Measurements from ENCODE around the gene CD200.
"Not testable (repeated sequence)": the region's sequence is repeated elsewhere in the genome, so short reads cannot be mapped to it uniquely, and the experiment has no call there.

CD200 gene

DNA sequence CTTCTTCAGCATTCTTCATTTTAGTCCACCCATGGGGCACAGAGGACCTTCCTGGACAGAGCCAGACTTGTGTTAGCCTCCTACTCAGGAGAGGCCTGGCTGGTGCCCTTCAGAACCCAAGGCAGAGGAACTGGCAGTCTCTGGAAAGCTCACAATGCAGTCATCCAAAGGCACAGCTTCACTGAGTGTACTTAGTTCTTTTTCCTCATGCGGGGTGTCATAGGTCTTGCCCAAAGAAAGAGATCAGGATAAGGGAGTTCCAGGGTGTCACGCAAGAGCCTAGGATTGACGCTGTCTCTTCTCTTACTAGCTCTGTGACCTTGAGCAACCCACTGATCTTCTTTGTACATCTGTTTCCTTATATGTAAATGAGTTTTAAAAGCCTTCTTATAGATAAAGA is 58.7 kb downstream of the CD200 start:
- no peak for DNase-seq

DNA sequence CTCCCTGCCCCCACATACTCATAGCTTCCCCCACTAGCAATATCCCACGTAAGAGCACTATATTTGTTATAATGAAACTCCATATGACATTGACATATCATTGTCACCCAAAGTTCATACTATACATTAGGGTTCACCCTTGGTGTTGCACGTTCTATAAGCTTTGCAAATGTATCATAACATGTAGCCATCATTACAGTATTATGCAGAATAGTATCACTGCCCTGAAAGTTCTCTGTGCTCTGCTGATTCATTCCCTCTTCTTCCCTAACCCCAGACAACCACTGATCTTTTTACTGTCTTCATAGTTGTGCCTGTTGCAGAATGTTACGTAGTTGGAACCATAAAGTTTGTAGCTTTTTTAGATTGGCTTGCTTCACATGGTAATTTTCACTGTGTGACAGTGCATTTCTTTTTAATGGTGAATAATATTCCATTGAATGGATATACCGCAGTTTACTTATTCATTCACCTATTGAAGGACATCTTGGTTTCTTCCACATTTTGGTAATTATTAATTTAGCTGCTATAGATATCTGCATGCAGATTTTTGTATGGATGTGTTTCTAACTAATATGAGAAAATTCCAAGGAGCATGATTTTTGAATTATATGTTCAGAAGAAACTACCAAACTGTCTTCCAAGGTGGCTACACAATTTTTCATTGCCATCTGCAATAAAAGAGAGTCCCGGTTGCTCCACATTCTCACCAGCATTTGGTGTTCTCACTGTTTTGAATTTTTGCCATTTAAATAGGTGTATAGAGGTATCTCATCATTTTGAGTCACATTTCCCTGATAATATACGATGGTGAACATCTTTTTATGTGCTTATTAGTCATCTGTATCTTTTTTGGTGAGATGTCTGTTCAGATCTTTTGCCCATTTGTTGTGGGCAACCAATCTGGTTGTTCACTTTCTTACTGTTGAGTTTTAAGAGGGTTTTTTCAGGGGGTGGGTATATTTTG is 59.7 kb downstream of the CD200 start:
- DNase-seq = no peak

DNA sequence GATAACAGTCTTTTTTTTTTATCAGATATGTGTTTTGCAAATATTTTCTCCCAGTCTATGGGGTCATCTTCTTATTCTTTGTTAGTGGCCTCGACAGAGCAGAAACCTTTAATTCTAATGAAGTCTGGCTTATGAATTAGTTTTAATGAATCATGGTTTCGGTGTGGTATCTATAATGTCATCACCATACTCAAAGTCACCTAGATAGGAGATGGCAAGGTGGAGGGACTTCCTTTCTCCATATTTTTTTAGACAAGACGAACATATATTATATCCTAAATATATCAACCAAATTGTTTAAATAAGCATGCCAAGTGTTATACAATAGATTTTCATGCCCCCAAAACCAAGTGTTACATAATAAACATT is 60.4 kb downstream of the CD200 start:
- DNase-seq = no peak

DNA sequence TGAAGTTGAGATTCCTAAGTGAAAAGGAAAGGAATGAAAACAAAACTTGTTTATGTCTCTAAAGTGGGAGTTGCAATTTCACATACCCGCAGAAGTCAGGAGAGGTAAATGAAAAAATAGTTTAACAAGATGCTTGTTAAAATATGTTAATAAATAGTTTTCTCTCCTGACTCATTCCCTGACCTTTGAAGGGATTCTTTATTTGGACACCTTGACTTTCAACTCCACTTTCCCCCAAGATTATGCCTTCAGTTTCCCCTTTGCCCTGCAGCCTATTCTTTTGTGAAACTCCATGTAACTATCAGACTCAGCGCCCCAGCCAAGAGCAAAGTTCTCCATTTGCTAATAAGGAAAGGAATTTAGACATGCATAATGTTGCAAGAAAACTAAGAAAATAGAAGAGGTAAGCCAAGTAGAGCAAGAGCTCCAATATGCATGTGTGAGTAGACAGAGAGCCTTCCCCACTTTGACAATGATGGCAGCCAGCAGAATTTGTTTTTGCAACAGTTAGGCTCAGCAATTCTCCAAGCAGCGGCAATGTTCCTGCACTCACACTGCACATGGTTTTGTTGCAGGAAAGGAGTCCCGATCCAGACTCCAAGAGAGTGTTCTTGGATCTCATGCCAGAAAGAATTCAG is 61.2 kb downstream of the CD200 start:
- no peak for DNase-seq

DNA sequence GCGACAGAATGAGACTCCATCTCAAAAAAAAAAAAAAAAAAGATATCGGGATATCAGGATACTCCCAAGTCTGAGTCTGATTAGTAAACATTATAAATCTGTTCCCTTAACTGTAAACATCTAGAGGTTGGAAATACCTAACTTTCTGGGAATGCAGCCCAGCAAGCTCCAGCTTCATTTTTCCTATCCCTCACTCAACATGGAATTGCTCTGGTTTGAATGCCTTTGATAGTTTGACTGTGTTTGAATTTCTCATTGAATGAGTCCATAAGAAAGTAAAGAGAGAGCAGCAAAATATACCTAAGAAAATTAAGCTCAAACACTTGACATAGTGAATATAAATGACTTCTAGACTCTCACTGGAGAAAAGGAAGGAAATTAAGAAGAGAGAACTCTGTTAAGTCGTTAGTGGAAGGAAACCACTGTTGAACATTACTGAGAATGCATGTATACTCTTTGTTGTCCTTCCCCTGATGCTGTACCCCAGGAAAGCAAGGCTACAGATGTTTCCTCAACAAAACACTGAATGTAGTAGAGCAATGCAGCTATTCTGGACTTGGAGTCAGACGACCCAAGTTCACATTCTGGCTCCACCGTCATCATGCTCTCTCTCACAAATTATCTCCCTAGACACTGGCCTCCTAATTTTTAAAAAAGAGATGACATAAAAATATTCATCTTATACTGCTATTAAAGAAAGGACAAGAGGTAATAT is 62.4 kb downstream of the CD200 start:
- DNase-seq = no peak

DNA sequence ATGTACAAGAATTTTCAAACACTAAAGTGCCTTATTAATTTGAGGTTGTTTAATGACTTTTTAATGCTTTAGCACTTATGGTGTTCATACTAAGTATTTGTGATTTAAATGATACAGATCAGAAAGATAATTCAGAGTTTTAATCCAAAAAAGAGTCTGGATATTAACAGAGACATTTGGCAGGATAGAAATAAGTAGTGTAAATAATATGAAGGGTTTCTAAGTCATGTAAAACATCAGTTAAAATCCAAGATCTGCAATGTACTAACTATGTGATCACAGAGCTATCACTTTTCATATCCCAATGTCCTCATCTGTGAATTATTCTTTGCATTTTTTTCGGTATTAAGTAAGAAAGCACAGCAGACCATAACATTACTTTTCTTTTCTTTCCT is 62.9 kb downstream of the CD200 start:
- no peak for DNase-seq

DNA sequence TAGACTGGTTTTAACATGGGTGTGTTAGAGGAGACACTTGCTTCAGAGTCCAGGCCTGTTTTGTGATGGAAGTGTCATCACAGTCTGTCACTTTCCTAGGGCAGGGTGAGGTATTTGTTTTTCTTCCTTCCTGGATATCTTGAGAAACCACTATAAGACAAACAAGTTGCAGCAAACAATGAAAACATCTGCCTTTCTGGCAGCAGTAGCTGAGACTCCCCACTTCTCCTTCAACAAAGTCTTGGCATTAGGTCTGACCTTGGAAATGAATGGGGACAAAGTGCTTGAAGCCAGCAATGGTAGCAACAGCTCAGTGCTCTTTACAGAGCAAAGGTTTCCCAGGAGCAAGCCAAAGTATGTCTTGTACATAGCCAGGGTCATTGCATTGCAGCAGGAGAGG is 64.6 kb downstream of the CD200 start:
- no peak for DNase-seq

DNA sequence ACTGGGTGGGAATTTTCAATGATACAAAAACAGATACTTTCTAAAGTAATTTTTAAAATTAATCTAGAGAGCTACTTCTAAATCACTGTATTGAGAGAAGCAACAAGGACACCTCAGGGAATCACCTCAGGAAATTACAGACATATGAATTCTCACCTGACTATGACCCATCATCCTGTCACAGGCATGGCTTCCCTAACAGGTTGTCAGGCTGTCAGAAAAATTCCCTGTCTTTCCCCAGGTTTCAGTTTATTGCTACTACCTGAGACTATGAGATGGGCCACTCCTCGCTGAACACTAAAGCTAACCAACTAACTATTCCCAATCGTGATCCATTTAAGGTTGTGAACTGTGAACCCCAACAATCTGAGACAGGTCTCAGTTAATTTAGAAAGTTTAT is 66.1 kb downstream of the CD200 start:
- DNase-seq = no peak

DNA sequence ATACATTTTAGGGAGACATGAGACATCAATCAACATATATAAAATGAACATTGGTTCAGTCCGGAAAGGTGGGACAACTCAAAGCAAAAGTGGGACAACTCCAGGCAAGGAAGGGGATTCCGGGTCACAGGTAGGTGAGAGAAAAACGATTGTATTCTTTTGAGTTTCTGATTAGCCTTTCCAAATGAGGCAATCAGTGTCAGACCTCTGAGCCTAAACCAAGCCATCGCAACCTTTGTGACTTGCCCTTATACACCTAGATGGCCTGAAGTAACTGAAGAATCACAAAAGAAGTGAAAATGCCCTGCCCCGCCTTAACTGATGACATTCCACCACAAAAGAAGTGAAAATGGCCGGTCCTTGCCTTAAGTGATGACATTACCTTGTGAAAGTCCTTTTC is 66.6 kb downstream of the CD200 start:
- DNase-seq = not testable (repeated sequence)

DNA sequence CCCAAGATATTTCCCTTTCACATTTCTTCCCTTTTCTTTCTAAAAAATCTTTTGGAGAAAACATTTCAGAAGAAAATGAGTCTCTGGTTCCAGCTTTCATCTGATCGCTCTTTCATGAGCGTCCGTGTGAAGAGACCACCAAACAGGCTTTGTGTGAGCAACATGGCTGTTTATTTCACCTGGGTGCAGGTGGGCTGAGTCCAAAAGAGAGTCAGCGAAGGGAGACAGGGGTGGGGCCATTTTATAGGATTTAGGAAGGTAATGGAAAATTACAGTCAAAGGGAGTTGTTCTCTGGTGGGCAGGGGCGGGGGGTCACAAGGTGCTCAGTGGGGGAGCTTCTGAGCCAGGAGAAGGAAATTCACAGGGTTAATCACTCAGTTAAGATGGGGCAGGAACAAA is 67.4 kb downstream of the CD200 start:
- not testable (repeated sequence) for DNase-seq

DNA sequence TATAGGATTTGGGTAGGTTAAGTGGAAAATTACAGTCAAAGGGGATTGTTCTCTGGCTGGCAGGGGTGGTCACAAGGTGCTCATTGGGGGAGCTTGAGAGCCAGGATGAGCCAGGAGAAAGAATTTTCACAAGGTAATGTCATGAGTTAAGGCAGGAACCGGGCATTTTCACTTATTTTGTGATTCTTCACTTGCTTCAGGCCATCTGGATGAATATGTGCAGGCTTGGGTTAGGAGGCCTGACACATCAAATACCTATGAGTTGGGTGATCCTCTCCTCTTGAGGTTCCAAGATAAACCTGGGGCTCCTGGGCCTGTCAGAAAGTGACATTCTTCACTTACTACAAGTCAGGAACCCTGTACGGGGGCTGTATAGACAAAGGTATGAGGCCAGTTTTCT is 68.7 kb downstream of the CD200 start:
- DNase-seq = no peak

DNA sequence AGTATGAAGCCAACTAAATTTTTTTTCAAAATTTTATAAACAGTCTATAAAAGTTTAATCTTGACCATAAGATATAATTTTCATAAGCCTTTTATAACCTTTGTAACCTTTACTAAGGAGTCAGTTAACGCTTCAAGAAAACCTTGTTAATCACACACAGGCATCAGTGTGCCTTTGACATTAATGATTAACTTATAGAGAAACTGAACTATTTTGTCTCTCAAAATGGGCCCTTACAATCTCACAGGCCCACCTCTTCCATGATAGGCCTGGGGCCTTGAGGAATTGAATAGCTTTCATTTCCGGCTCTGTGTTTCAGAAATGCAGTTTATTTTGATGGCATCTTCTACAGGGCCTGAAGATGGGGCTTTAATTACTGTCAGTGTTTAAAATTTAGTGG is 70.1 kb downstream of the CD200 start:
- no peak for DNase-seq

DNA sequence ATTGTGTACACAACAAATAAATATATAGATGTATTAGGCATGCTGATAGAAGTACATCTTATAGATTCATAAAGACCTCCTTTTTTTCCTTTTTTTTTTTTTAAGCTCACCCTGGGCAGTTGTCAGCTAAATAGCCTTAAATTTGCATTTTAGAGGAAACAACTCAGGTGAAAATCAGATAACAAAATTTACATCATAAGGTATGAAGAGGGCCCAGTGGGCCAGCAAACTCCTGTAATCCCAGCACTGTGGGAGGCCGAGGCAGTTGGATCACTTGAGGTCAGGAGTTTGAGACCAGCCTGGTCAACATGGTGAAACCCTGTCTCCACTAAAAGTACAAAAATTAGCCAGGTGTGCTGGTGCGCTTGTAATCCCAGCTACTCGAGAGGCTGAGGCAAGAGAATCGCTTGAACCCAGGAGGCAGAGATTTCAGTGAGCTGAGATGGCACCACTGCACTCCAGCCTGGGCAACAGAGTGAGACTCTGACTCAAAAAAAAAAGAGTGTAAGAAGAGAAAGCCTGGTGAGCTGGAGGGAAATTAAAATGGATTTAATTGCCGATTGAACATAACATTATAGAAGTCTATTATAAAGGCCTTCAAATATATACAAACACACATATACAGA is 72.1 kb downstream of the CD200 start:
- not testable (repeated sequence) for DNase-seq

DNA sequence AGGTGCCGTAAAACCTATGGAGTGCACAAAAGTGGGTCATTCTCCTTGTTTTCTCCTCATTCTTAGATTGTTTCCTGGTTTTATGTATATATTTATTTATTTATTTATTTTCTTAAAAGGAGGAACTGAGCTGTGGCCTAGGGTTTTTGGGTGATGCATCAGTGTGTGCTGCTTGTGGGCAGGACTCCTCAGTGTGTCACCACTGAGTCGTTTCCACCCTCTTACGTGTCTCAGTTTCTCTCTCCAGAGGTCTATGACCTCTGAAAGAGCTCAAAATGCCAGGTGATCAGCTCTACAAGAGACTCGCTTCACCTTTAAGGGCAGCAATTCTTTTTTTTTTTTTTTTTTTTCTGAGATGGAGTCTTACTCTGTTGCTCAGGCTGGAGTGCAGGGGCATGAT is 72.9 kb downstream of the CD200 start:
- DNase-seq = no peak

DNA sequence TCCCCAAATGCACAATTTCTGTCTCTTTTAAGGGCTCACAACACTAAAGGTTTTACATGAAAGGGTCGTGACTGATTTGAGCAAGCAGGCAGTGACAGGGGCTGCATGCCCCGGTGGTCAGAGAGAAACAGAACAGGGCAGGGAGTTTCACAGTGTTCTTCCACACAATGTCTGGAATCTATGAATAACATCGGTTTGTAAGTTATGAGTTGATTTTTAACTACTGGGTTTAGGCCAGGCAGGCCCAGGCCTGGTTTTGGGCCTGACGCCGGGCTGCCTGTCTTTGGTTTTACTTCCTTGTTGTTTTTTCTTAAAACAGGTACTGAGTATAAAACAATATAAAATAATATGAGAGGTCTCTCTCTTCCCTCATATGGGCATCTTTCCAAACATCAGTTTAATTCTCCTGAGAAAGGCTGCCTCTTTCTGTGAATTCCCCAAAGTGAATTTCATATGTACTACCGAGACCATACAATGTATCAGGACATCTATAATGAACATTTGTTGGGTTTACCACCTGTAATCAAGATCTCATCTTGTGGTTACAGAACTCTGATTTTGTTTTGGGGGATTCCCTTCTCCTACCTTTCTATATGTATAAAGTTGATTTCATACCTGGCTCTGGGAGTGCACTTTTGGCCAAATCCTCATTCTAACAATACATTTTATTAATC is 74.4 kb downstream of the CD200 start:
- no peak for DNase-seq

DNA sequence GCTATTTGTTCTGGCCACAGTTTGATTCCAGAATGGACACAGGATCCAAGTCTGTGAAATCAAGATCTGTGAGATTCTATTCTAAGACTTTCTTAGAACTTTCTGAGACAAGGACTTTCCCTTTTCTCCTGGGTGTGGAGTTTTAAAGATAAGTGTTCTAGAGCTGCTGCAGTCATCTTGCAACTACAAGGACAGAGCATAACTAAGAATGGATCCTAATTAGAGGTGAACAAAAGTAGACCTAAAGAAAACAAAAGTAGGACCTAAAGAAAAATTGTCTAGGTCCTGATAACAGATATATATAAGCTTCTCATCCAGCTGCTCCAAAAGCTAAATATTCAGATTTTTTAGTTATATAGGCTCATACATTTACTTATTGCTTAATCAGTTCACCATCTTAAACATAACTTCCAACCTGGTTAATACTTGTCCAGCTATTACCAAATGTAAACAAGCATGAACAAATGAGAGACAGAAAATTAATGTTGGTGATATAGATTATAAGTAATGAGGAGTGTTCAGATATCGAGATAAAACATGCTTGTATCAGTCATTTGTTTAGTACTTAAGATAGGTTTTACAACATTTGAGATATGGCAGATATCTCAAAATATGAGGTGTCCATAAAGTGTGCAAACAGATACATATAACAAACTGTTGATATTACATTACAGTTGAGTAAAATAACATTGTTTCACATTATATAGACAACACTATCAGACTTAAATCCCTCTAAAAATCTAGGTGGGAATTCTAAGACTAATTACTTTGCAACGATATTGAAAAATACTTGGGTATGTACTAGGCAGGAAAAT is 75.1 kb downstream of the CD200 start:
- DNase-seq = no peak

DNA sequence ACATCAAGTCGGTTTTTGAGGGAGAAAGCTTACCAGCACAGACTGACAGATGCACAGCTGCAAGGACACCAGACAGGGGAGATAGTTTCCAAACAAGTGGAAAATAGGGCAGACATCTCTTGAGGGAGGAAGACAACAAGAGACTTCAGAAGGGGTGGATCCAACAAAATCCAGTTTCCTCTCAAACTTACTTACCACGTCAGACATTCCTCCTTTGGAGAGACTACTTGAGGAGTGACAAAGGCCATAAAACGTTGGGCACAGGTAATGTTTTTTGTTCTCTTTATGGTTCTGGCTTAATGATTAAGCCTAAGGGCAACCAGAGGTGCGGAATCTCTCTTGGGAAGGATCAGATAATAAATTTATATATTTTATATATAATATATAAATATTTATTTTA is 76.1 kb downstream of the CD200 start:
- DNase-seq = no peak

DNA sequence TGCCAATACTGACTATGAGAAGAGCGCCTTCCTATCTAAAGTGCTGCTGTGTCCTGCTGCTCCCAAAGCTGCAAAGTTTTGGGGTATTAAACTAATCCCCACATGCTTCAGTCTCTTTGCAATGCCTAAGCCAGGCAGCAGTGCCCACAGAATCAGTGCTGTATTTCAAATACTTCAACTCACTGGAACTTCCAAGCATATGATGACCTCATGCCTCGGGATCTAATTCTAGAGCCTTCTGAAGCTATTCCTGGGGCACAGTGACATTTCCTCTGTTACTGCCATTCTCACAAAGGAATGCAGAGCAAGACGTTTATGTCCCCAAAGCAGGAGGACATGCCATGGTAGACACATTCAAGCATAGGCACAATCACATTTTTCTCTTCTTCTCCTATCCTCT is 78.5 kb downstream of the CD200 start:
- DNase-seq = no peak

All from NCI-H524 (cell line).